CD1c-positive myeloid dendritic cell (primary cell): ENCODE data around the gene CTIF.

ENCODE experiments used
- DNase-seq: peaks from one replicate; pipeline ENCODE4 v3.0.0-alpha.2; 2016; ENCODE audit errors: extremely low spot score

Gene CTIF

DNA sequence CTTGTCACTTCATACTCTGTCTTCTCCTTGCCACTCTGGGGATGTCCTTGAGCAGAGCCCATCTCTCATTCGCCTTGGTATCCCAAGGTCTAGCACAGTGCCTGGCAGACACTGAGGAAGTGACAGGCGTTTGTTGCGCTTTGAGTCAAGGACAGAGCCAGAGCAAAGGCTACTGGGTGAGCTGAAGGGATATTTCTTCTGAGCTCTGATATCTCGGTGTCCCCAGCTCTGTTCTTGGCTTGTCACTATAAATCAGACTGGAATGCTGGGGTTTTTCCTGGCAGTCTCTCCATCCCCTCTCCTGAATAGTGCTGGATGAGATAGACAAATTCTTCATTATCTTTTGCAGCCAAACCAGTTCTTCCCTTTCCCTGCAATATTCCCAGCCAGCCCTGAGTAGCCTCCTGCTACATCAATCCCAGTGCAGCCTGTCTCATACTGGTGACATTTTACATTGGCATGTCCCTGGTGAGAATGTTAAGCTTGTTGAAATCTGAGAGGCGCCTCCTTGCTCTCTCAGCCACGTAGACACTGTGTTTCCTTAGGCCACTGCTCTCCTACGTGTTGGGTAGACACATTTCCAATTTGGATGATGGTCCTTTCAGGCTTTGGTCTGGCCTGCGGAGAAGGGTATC is 61.7 kb downstream of the CTIF start:
- no peak for DNase-seq

DNA sequence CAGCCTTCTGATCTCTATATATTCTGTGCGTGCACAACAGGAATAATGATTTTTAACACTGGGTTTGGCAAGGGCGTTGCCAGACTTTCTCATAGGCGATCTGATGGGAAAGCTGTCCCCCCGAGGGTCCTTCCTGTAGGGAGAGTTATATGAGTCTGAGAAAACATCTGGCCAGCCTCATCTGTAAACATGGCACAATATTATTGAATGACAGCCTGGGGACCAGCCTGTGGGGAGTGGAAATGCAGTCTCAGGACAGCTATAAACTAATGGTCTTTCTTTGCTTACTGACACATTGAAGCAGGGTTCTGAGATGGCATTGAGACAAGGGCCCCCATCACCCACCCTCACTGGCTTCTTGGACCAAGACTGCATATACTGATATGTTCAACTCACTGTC is 62.5 kb downstream of the CTIF start:
- DNase-seq = no peak

- no peak for DNase-seq
Observed at GRCh38 chr18:48602759-48603390, 64.0 kb downstream of the CTIF start.

DNA sequence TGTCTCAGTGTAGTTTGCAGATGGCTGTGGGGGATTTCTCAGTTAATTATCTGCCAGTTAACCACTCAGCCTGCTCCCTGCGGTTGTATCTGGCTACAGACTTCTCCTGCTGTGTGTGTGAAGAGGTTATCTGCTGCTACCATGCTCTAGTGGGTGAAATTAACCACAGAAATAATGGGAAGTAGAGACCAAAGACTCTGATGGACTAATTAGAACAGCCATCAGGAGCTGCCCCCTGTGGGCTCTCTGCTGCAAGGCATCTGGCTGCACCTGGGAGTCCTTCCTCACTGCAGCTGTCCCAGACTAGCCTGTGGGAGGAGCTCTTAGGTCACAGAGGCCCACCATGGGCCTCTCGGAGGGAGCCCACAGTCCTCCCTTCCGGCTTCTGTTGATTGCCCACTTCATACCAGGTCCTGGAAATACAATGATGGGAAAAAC is 66.6 kb downstream of the CTIF start:
- peak; percentile 3 for DNase-seq

- no peak for DNase-seq
Observed at GRCh38 chr18:48607056-48607984, 68.5 kb downstream of the CTIF start.

DNA sequence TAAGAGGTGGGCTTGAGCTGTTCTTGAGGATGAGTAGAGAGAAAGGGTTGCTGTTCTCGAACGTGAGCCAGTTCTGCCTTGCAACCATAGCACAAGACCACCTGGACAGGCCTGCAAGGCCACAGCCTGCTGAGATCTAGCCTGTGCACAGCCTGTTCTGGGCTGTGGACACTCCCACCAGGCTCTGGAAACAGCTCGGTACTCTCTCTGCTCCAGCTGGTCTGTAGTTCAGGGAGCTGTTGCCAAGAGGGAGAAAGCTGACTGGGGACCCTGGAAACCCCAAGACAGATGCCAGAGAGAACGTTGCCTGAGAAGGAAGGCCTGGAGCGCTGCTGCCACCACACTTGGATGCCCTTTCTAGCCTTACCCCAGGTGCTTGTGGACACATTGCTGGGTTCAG is 69.8 kb downstream of the CTIF start:
- no peak for DNase-seq

GRCh38 chr18:48609114-48609513 is 70.3 kb downstream of the CTIF start:
- no peak for DNase-seq

- DNase-seq = no peak
Observed at GRCh38 chr18:48609820-48610815, 71.3 kb downstream of the CTIF start.

- DNase-seq = no peak
Observed at GRCh38 chr18:48611203-48611602, 72.4 kb downstream of the CTIF start.

DNA sequence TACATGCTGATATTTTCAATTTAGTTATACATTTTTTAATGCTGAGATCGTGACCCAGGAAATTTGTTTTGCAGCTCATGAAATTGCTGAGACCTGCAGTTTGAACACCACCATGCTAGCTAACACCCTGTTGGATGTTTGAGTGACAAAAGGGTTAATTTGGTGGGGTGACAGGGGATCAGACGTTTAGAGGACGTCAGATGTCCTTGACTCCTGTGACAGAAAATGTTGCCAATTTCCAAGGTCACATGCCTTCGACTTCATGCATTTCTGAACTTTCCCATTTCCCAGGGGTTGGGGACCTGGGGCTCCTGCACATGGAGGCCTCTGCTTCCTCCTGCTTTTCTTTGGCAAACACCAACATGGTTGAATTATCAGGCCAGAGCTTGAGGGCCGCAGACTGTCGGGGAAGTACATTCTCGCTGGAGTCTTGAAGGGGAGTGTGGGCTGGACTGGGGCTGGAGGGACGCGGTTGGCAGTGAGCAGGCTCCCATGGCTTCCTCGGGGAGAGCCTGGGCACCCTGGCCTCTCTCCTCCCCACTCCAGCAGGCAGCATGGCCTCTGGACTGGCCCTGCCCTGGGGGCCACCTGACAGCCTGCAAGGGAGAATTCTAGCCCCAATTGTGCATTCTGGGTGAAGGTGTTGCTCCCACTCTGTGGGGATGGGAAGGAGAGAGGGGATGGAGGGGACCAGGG is 73.1 kb downstream of the CTIF start:
- no peak for DNase-seq

GRCh38 chr18:48612511-48612910 is 73.7 kb downstream of the CTIF start:
- no peak for DNase-seq

GRCh38 chr18:48612917-48613316 is 74.1 kb downstream of the CTIF start:
- DNase-seq = no peak

GRCh38 chr18:48613589-48614404 is 75.0 kb downstream of the CTIF start:
- no peak for DNase-seq

DNA sequence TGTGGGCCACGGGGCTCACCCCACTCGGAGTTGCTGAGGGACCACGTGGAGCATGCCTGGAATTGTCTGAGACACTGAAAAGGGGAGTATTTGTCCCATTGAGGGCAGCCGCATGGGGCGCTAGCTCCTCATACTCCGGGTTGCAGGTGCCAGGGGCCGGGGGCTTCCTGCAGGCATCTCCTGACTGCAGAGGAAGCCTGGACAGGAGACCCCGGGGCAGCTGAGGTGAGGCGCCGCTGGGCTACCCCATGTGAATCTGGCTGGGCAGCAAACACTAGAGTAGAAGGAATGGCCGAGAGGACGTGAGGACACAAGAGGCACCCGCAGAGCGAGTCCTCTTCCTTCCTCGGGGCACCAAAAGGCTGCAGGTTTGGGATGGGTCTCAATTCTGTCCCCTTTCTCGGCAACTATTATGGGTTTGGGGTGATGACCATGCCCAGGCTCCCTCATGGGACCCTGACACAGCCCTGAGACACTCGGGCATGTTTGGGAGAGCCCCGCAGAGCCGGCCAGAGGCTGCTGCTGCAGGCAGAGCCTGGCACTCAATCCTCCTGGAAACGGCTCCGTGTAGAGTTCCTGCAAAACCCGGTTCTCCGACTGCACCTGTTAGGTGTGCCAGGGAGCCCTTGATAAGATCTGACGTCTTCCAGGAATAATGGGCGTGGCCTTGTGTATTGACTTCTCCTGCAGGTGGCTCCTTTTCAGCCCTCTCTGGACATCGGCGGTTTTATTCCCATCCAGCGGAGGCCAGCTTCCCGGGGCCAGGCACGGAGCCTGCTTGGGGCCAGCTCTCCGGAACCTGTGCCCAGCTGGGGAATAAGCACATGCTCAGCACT is 77.0 kb downstream of the CTIF start:
- no peak for DNase-seq

- DNase-seq = no peak
Observed at GRCh38 chr18:48616484-48617255, 77.8 kb downstream of the CTIF start.

DNA sequence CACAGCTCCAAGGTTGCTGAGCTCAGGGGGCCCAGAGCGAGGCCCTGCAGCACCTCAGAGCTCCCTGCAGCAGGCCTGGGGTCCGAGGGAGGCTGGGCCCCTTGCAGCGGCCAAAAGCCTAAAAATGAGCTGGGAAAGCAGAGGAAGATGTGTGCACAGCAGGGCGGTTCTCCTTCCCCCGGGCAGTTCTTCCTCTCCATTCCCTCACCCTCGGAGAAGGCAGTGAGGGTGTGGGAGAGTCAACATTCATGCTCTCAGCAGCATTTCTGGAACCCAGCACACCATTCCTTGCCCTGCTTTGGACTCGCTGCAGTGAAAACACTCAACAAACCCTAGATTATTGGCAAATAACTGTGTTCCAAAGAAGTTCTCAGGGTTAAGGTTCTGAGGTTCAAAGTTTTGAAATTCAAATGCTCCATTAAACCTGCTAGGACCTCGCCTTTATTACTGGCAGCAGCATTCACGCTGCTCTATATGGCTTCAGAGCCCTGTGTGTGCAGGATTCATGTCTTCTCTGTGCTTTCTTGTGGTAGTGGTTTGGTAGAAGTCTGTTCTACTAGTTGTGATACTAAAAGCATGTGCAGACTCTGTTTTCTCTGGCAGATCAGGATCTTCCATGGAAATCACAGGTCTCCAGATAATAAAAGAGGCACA is 79.1 kb downstream of the CTIF start:
- DNase-seq = no peak

GRCh38 chr18:48619016-48619415 is 80.2 kb downstream of the CTIF start:
- DNase-seq = no peak

DNA sequence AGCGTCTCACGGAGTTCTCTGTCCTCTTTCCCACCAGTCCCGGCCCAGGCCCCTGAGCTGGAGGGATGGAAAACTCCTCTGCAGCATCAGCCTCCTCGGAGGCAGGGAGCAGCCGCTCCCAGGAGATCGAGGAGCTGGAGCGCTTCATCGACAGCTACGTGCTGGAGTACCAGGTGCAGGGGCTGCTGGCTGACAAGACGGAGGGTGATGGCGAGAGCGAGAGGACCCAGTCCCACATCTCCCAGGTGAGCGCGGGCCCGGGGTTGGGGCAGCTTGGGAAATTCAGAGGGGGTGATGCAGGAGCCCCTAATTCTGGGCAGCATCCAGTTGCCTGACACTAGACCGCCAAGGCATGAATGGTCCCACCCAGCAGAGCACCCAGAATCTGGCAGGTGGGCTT is 80.7 kb downstream of the CTIF start:
- no peak for DNase-seq
